T-helper 2 cell (primary cell): ENCODE results near the gene ZNF664.

Experiments
- DNase-seq, 5 experiments: peaks; one replicate each; pipeline versions ENCODE4 v3.0.0 to v3.0.0-alpha.2; 2012 to 2022

Gene ZNF664

DNA sequence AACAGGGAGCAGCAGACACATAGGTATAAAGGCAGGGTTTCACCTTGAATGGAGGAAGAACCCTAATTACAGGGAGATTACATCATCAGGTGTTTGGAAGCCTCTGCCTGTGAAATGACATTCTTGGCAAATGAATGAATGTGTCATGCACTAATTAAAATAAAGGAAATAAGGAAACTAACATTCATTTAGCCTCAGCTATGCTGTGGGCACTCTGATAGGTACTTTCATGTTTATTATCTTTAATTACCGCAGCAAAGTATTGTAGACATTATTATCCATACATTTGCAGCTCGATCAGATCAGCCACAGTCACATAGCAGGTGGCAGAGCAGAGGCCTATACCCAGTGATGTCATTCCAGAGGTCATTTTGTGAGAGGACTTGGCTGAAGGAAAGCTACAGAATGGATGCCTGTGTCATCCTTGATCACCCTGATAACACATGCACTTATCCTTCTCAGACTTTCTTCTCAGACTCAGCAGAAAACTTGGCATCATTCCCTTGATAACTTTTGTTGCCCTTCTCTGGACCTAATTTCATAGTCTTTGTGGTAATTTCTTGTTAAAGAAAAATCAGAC is 18.4 kb downstream of the ZNF664 start:
- no peak for DNase-seq

GRCh38 chr12:123992118-123992825 is 19.3 kb downstream of the ZNF664 start:
- DNase-seq = no peak

DNA sequence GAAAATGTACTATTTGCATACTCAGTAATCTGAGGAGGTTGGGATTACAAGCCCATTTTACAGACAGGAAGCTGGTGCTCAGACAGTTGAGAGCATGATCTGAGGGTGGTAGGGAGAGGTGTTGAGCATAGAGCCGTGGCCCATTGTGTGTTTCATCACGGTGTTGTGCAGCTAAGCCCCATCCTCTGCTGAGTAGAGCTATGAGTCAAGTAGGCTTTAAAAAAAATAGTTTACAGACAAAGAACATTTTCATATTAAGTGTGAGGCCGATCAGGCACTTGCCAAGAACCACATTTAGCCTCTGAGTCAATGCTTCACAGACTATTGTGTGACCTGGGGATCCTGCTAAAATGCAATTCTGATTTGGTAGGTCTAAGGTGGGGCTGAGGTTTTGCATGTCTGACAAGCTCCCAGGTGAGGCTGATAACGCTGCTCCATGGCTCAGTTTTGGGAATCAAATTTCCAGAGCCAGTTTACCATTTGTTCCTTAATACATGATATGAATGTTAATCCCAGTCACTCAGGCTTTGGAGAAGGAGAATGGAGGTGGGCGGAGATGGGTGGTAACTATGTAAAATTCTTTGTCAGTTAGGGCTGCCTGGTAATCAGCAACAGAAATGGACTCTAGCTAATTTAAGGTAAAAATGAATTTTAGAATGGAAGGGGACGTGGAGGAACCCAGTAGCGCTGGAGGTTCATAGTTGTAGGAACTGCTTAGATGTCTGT is 22.2 kb downstream of the ZNF664 start:
- DNase-seq = peak in 1 of 5 experiments; percentile 55

GRCh38 chr12:123996581-123996980 is 23.6 kb downstream of the ZNF664 start:
- no peak for DNase-seq

GRCh38 chr12:123997033-123997822 is 24.2 kb downstream of the ZNF664 start:
- DNase-seq = no peak

DNA sequence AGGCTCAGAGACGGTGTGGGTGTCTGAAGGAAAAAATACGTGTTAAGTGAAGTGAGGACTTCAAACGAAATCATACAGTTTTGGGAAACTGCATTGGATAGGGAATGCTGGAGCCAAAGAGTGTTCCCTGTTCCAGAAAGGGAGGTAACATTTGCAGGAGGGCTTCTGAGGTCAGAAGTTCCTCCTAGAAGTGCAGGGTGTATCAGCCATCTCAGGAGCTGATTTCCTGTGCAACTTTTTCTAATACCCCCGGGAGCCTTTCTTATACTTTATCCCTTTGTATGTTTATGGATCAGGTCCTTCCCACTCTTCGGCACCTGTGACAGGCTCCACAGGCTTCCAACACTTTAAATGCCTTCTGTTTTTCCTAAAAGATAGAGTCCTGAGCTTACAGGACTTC is 24.9 kb downstream of the ZNF664 start:
- no peak for DNase-seq

GRCh38 chr12:123998344-123998990 is 25.5 kb downstream of the ZNF664 start:
- no peak for DNase-seq

GRCh38 chr12:123998991-123999359 is 26.0 kb downstream of the ZNF664 start:
- DNase-seq = no peak

- DNase-seq = no peak
Measured at GRCh38 chr12:124000111-124000510, 27.1 kb downstream of the ZNF664 start.

- no peak for DNase-seq
Measured at GRCh38 chr12:124001343-124001742, 28.3 kb downstream of the ZNF664 start.

DNA sequence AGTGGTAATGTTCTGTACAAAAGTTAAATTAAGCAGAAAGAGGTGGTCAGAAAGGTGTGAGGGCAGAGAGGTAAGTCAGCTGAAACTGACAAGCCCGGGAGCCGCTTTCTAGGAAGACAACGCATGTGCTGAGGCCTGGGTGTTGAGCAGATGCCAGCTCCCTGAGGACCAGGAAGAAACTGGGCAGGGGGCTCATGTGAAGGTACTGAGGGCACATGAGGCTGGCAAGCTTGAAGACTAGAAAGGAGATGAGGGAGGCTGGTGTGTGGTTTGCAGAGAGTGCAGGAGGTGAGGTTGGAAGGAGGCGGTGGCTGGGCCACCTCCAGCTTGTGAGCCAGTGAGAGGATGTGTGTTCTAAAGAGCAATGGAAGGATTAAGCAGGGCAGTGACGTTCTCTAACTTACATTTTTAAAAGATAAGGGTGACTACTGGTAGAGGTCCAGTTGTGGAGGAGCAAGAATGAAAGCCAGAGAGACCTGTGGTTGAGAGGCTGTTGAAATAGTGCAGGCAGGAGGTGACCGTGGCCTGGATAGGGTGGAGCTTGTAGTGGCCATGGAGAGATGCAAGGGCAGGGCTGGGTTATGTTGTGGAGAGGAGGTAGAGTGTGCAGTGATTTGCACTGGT is 29.1 kb downstream of the ZNF664 start:
- DNase-seq = no peak

- no peak for DNase-seq
Measured at GRCh38 chr12:124002654-124003053, 29.6 kb downstream of the ZNF664 start.

- no peak for DNase-seq
Measured at GRCh38 chr12:124004233-124004875, 31.3 kb downstream of the ZNF664 start.

- DNase-seq = peak in 1 of 5 experiments; percentile 48
Measured at GRCh38 chr12:124006085-124006845, 33.2 kb downstream of the ZNF664 start.

GRCh38 chr12:124006846-124007713 is 34.1 kb downstream of the ZNF664 start:
- DNase-seq = no peak

- DNase-seq = peak in 1 of 5 experiments; percentile 45
Measured at GRCh38 chr12:124007826-124008570, 35.0 kb downstream of the ZNF664 start.

DNA sequence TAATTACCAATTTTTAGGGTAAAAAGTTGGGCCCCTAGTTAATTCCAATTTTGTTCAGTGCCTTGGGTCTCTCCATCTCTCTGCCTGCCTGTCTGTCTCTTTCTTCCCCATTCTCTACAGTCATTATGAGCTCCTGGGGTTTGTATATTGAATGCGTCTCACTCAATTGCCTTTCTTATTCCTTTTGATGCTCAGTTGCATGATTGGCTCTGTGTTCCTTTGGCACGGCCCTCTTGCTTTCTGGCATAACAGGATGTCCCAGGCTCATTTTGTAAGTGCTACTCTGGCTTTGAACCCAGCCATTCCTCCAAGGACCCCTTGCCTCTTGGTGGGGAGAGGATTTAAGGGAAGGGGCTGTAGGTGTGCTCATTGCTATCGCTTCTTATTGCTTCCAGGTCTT is 35.6 kb downstream of the ZNF664 start:
- no peak for DNase-seq

DNA sequence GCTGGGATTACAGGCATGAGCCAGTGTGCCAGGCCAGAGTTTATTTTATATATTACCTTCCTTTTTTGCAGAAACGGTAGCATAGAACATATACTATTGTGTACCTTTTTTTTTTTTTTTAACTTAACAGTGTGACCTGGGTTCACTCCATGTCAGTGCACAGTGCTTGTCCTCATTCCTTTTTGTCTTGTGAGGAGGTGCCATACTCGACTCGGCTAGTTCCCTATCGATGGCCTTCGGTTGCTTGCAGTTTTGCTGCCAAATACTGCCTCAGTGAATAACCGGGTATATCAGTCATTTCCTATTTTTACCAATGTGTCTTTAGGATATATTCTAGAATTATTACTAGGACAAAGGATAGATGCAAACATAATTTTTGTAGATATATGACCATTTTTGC is 36.8 kb downstream of the ZNF664 start:
- DNase-seq = no peak

GRCh38 chr12:124010687-124011086 is 37.7 kb downstream of the ZNF664 start:
- no peak for DNase-seq
